Urinary bladder (tissue), 4 donors: Measurements from ENCODE around the gene SSTR3. TPM values are rescaled to one million over a fixed set of nuclear protein-coding genes. Genes with fewer than 3 reads are reported as not detected.

Experiments
- DNase-seq: peaks from one replicate; pipeline ENCODE4 v3.0.0-alpha.2; 2015; ENCODE audit errors: extremely low spot score
- H3K27ac ChIP-seq: one replicate; pipeline ENCODE4 v1.5.1; 2013; ENCODE audit warnings: low read depth, mild to moderate bottlenecking, moderate library complexity
- H3K36me3 ChIP-seq: one replicate; pipeline ENCODE4 v1.6.1; 2013; ENCODE audit warnings: mild to moderate bottlenecking, moderate library complexity; ENCODE audit not compliant: insufficient read depth
- H3K4me1 ChIP-seq: one replicate; pipeline ENCODE4 v1.6.1; 2013; ENCODE audit warnings: mild to moderate bottlenecking, moderate library complexity; ENCODE audit not compliant: insufficient read depth
- H3K4me3 ChIP-seq: one replicate; pipeline ENCODE4 v1.5.1; 2013; ENCODE audit warnings: low read depth, low read length
- WGBS: extraction: QIAGEN DNeasy Blood & Tissue Kit; methylation state at CpG from one replicate; pipeline ENCODE4 v1.1.7; 2013; 5-methylcytosine and 5-hydroxymethylcytosine counted together
- polyA plus RNA-seq: library from polyadenylated mRNA; stranded (reverse); fragments of 200-250 nt; gene quantifications from one replicate; pipeline ENCODE4 v1.2.3, GENCODE V29; 2013
- total RNA-seq: library from RNA; depleted of rRNA; stranded (reverse); fragments of >200 nt; gene quantifications from one replicate; pipeline ENCODE4 v1.2.3, GENCODE V29; 2014
- donor health status: healthy with polysubstance abuse.
- donor health status: healthy.

SSTR3 gene
- total and polyA plus RNA-seq, 2 donors: not detected

DNA sequence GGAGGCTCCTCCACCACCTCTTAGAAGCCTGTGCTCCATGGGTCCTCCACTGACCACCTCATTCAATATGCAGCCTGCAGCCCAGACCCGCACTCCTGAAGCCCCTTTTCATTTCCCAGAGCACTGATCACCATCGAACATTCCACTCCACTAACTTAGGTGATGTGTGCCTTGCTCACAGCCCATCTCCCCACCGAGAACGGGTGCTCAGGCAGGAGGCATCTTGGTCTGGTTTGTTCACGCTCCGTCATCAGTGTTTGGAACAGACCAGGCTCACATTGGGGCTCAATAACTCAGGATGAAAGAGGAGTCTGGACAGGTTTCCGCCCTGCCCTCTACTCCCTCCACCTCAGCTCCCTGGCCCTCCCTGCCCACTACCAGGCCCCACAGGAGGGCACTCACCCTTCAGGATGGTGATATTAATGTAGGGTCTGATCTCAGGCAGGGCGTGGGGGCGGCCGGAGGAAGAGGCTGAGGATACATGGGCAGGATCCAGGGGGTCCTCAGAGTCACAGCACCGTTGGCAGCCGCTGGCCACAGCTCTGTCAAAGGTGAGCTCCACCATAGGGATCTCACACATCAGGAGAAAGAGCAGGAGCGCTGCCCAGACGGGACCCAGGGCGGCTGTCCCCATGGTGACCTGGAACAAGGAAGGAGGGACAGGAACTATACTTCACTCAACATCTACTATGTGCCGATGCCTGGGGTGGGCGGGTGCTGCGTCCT is 27.3 kb downstream of the SSTR3 start:
- Histone ChIP-seq H3K36me3 (no peaks in the 10 kb centered on the region), H3K4me1 (peaks cover 2% of the 10 kb centered on the region), H3K27ac (no peak overlapping the region), H3K4me3 (no peak overlapping the region)
- WGBS: 95% methylated on average over 18 of the region's 18 CpGs
- no peak for DNase-seq

DNA sequence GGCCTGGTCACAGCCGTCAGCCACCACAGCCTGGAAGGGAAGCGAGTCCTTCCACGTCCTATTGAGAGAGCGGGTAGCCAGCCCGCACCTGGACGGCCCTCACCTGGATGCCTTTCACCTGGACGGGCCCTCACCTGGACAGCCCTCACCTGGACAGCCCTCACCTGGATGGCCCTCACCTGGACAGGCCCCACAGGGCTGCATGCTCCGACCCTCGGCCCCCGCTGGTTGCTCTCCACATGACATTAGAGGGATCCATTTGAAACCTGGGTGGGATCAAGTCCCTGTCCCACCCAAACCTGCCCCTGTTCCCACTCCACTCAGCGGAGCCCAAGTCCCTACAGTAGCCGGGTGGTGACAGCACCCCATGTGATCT is 27.9 kb downstream of the SSTR3 start:
- no peak overlapping the region for H3K4me3 ChIP-seq
- DNase-seq: no peak
- no peaks in the 10 kb centered on the region for H3K36me3 ChIP-seq
- 92% methylated on average over 12 of the region's 12 CpGs for WGBS
- no peak overlapping the region for H3K27ac ChIP-seq
- H3K4me1 ChIP-seq: peaks cover 2% of the 10 kb centered on the region

DNA sequence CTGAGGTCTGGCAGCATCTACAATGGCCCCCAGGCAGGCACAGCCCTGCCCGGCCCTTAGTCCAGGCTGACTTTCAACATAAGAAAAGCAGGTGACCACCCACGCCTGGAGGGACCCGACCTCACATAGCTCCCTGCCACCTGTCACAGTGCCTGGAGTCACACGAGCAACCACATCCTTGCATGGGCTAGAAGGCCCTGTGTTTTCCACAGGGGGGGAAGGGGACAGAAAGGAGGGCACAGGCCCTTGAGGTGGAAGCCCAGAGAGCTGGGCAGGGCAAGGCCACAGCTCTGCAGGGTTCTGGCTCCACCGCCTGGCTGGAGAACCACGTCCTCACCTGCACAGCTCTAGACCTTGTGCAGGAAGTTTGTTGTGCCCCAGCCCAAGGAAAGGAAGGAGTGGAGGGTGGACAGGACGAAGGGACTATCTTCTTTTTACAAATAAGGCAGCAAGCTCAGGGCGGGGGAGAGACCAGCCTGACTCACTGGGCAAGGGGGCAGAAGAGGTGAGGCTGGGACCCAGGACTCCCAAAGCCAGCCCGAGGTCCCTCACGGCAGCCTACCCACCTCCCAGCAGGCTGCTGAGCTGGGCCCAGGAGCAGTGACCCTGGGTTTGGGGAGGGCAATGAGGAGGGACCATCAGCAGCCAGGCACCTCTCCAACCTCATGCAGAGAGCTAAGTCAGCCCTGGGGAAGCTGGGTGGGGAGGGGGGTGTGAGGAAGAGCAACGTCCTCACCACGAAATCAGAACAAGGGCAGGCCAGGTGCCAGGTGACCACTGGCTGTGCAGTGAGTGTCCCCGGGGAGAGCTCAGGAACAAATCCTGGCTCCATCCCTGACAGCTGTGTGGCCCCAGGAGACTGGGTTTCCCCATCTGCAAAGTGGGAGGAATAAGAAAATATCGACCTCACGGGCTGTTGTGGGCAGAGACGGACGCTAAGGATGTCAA is 28.6 kb downstream of the SSTR3 start:
- DNase-seq: no peak
- H3K4me1 ChIP-seq: peaks cover 2% of the 10 kb centered on the region
- H3K27ac ChIP-seq: no peak overlapping the region
- H3K36me3 ChIP-seq: no peaks in the 10 kb centered on the region
- H3K4me3 ChIP-seq: no peak overlapping the region
- WGBS: 88% methylated on average over 17 of the region's 17 CpGs

DNA sequence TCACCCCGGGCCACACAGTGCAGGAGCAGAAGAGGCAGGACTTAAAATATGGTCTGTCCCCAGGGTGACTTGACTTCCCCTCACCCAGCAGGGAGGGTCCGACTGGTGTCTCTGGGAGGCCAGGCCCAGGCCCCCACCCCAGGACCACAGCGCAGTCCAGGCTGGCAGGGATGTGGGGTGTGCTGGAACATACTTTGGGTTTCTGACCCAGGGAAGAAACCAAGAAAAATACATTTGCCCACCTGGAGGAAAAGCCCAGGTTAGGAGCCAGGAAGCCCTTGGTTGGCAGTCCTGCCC is 29.4 kb downstream of the SSTR3 start:
- 80% methylated on average over 3 of the region's 3 CpGs for WGBS
- H3K36me3 ChIP-seq: no peaks in the 10 kb centered on the region
- no peak for DNase-seq
- H3K4me1 ChIP-seq: peaks cover 2% of the 10 kb centered on the region
- no peak overlapping the region for H3K4me3 ChIP-seq
- H3K27ac ChIP-seq: no peak overlapping the region

DNA sequence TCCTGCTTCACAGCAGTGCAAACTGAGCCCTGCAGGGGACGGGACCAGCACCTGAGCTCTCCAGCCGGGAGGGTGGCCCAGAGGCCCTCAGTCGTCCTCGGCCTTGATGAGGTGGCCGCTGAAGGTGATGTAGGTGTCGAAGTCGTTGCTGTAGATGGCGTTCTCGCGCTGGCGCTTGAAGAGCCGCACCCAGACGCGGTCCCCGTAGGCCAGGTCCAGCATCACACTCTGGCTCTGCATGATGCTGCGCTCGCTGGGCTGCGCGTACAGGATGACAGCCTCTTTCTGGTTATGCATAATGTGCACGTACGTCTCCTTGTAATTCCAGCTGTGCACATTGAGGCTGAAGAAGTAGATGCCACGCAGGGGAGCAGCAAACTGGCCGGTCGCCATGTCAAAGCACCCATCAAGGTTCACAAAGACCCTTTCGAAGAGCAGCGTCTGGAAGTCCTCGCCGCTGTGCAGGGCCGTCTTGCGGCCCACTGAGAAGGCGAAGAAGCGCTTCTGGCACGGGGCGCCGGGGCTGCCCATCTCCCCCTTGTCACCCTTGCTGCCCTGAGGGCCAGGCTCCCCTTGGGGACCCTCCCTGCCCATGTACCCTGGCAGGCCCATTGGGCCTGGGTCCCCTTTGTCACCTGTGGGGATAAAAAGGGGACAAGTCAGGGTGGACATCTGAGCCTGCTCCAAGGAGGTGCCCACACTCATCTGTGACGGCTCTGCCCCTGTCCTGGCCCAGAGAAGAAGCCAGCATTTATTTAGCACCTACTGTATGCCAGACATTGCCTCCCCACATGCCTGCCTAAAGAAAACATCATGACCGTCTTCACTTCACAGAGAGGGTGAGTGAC is 30.0 kb downstream of the SSTR3 start:
- Histone ChIP-seq H3K4me1 (no peaks in the 10 kb centered on the region), H3K27ac (no peak overlapping the region), H3K4me3 (no peak overlapping the region), H3K36me3 (no peaks in the 10 kb centered on the region)
- no peak for DNase-seq
- 90% methylated on average over 37 of the region's 37 CpGs for WGBS

DNA sequence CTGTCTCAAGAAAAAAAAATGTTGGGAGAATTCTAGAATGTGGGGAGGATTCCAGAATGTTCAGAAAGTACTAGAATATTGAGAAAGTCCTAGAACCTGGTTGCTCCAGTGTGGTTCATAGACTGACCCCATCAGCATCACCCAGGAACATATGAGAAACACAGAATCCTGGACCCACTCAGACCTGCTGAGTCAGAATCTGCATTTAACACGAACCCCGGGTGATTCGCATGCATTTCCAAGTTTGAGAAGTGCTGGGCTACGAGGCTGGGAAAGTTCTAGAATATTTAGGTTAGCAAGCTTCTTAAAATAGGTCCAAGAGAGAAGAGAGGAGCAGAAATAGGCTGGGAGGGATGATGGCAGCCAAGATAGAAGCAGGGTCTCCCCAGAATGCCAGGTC is 30.6 kb downstream of the SSTR3 start:
- H3K4me3 ChIP-seq: no peak overlapping the region
- WGBS: 86% methylated on average over 4 of the region's 4 CpGs
- DNase-seq: no peak

DNA sequence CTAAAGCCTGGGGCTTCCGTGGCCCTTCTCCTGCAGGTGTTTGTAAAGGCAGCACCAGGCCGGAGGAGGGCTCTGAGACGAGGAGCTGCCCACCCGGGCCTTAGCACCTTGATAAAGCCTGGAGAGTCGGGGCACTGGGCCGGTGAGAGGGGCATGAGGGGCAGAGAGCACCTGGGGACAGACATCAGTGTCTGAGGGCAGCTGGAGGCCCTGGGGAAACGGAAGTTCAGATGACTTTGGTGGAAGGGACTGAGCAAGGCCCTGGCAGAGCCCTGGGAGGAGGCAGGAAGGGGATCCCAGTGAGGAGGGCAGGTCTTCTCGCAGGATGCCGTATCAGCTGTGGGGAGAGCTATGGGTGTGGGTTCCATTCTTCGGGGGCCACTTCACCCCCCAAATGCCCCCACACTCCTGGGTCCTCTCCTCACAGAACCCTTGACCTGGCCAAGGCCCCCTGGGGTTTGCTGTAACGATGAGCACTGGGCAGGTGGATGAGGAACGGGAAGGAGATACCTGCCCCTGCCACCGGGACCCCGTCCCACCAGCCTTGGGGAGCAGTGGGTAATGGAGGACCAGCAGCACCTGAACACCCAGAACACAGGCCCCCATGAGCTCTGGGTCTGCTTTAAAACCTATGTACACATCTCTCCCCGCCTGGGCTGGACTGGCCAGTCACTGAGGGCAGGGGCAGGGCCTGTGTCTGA is 31.6 kb downstream of the SSTR3 start:
- H3K4me1 ChIP-seq: no peaks in the 10 kb centered on the region
- no peak overlapping the region for H3K27ac ChIP-seq
- no peak for DNase-seq
- H3K4me3 ChIP-seq: no peak overlapping the region
- WGBS: 93% methylated on average over 15 of the region's 15 CpGs
- H3K36me3 ChIP-seq: no peaks in the 10 kb centered on the region

More for the DNA sequence above, 30.6 kb downstream of the SSTR3 start:
- no peaks in the 10 kb centered on the region for H3K36me3 ChIP-seq
- no peaks in the 10 kb centered on the region for H3K4me1 ChIP-seq
- no peak overlapping the region for H3K27ac ChIP-seq

DNA sequence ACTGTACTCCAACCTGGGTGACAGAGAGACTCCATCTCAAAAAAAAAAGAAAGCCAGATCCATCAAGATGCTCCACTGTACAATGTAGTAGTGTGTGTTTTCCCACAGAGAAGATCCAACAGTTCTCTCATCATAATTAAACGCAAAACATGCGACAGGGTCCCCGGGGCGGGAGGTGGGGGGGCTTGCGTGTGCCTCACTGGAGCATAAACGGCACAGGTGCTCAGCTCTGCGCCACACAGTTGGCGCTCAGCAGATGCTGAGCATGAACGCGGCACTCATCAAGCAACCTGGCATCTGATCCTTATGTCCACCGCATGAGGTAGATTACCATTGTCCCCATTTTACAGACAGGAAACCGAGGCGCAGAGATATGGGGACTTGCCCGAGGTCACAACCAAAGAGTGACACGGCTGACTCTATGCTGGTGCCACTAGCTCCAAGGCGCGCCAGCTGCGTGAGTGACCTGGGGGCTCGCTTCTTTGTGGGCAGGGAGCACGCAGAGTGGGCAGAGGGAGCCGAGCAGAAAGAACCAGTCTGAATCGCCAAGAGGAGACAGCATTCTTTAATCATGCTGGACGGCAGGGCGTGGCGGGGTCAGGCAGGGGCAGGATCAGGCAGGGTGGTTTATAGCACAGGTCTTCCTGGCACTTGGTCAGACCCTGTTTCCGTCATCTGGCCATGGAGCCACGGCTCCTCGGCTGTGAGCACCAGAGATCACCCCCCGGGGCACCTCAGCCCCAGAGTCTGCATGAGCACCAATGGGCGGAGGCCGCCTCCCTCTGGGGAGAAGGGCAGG is 32.5 kb downstream of the SSTR3 start:
- 89% methylated on average over 31 of the region's 31 CpGs for WGBS
- DNase-seq: no peak
- no peaks in the 10 kb centered on the region for H3K36me3 ChIP-seq
- no peaks in the 10 kb centered on the region for H3K4me1 ChIP-seq
- no peak overlapping the region for H3K4me3 ChIP-seq
- H3K27ac ChIP-seq: no peak overlapping the region

DNA sequence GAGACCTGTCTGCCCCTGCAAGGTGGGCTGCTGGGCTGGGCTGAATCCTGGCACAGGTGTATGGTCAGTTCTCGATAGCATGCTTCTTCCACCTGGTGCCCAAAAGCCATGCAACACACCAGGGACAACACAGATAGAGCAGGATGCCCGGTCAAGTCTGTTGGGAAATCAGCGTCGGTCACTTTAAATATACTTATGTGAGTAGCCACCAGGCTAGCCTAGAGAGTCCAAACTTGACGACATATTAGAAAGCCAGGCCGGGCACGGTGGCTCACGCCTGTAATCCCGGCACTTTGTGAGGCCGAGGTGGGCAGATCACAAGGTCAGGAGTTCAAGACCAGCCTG is 33.2 kb downstream of the SSTR3 start:
- Histone ChIP-seq H3K4me1 (no peaks in the 10 kb centered on the region), H3K27ac (no peak overlapping the region)

DNA sequence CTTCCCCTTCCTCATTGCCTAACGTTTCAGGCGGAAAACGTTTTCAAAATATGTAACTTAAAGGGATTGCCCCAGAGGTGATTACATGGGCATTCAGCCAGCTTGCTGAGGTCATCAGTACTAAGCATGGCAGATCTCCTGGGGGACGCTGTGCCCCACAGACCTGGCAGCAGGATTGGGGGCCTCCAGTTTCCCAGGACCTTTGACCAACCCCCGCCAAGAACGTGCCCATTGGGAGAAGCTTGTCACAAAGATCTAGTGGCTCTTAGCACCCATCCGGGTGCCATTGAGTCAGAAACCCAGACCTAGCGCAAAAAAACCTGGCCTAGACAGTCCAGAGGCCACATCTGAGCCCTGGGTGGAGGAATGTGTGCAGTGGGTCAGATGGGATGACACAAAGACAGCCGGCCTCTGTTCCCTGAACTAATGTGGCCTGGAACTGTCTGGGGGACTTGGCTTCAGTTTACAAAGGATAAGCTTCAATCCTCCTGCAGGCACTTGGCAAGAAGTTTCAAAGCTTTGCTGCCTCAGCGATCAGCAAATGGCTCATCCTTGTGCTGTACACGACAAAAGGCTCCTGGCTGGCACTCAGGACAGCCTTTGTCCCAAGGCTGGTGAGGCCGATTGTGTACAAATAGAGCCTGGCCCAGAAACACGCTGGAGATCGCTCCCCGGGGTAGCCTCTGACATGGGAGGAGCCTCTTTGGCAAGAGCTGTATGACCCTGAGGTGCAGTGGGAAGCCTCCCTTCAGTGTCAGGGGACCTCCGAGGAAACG is 33.7 kb downstream of the SSTR3 start:
- Histone ChIP-seq H3K4me1 (no peaks in the 10 kb centered on the region), H3K27ac (no peak overlapping the region), H3K36me3 (no peaks in the 10 kb centered on the region), H3K4me3 (no peak overlapping the region)
- WGBS: 39% methylated on average over 17 of the region's 17 CpGs
- DNase-seq: no peak

More for the DNA sequence above, 33.2 kb downstream of the SSTR3 start:
- H3K4me3 ChIP-seq: no peak overlapping the region
- no peaks in the 10 kb centered on the region for H3K36me3 ChIP-seq
- no peak for DNase-seq
- 89% methylated on average over 10 of the region's 10 CpGs for WGBS

DNA sequence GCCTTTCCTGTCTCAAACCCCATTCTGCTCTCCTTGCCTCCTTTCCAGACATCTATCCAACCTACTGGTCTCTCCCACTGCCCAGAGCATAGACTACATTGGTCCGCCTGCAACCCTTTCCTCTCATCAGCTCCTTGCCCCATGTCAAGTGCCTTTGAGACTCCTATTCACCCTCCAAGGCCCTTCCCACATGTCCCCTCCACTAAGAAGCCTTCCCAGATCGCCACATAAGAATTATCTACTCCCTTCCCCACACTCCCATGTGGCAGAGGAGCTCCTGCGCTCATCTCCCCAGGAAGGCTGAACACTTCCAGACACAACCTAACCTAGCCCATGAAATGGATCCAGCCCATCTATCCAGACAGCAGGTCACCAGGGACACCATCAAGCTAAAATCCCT is 34.5 kb downstream of the SSTR3 start:
- DNase-seq: no peak
- WGBS: over 99% methylated on average over 3 of the region's 3 CpGs
- no peak overlapping the region for H3K27ac ChIP-seq
- H3K4me3 ChIP-seq: no peak overlapping the region
- no peaks in the 10 kb centered on the region for H3K36me3 ChIP-seq
- H3K4me1 ChIP-seq: no peaks in the 10 kb centered on the region

DNA sequence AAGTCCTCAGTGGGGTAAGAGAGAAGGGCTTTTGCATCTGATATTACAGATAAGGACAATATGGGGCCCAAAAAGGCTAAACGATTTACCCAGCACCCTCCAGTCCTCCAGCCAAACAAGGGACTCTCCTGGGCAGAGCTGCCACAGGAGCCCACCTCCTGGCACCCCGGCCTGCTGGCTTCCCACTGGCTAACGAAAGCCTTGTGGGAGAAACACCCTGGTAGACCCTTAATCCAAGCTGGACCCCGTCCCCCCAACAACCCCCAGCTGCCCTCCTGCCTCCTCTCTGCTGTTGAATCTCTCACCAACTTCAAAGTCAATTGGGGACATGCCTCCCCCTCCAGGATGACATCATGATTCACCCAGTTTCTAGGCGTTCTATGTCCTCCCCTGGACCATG is 35.1 kb downstream of the SSTR3 start:
- no peak overlapping the region for H3K4me3 ChIP-seq
- H3K4me1 ChIP-seq: no peaks in the 10 kb centered on the region
- no peak overlapping the region for H3K27ac ChIP-seq
- no peak for DNase-seq
- H3K36me3 ChIP-seq: no peaks in the 10 kb centered on the region
- 73% methylated on average over 5 of the region's 5 CpGs for WGBS
